Body of pancreas (tissue), 4 donors: ENCODE results near the gene PRDX2.

Experiments used
- POLR2A ChIP-seq, 3 donors: fragments of 450-650 bp; IDR thresholded peaks; one replicate each; pipeline ENCODE4 v1.6.1; 2016; ENCODE audit warnings: antibody characterized with exemption in 3 of 3, mild to moderate bottlenecking in 2 of 3
- TF ChIP-seq, protein P1 (sequence below), 7 experiments: fragments of 450-650 bp in 4 of 7; fragments of 200-600 bp in 3 of 7; sonication (generic) in 3 of 7; IDR thresholded peaks; one replicate each; pipeline ENCODE4 v1.5.1; 2016 to 2019; ENCODE audit warnings: antibody characterized with exemption in 7 of 7

GRCh38 chr19:12841094-12841493 is 39.5 kb upstream of the PRDX2 start:
- no peak for TF ChIP-seq POLR2A (IDR thresholded peaks at IDR 0.05)
- TF ChIP-seq, protein P1, sequence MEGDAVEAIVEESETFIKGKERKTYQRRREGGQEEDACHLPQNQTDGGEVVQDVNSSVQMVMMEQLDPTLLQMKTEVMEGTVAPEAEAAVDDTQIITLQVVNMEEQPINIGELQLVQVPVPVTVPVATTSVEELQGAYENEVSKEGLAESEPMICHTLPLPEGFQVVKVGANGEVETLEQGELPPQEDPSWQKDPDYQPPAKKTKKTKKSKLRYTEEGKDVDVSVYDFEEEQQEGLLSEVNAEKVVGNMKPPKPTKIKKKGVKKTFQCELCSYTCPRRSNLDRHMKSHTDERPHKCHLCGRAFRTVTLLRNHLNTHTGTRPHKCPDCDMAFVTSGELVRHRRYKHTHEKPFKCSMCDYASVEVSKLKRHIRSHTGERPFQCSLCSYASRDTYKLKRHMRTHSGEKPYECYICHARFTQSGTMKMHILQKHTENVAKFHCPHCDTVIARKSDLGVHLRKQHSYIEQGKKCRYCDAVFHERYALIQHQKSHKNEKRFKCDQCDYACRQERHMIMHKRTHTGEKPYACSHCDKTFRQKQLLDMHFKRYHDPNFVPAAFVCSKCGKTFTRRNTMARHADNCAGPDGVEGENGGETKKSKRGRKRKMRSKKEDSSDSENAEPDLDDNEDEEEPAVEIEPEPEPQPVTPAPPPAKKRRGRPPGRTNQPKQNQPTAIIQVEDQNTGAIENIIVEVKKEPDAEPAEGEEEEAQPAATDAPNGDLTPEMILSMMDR (IDR thresholded peaks at IDR 0.05): no peak
